Lower leg skin (tissue), 3 donors: Measurements from ENCODE around the gene LRRN3.

Experiments
- CTCF ChIP-seq, 3 donors: fragments of 450-650 bp; IDR thresholded peaks; one replicate each; pipeline ENCODE4 v1.5.1; 2016; ENCODE audit warnings: antibody characterized with exemption in 3 of 3, mild to moderate bottlenecking in 3 of 3, moderate library complexity in 2 of 3
- POLR2A ChIP-seq, 2 donors: fragments of 450-650 bp; IDR thresholded peaks; one replicate each; pipeline ENCODE4 v1.6.1; 2016 to 2017; ENCODE audit warnings: antibody characterized with exemption in 2 of 2, mild to moderate bottlenecking in 1 of 2, moderate library complexity in 1 of 2

- no peak for TF ChIP-seq CTCF (IDR thresholded peaks at IDR 0.05)
- no peak for TF ChIP-seq POLR2A (IDR thresholded peaks at IDR 0.05)
These were observed 83.1 kb downstream of the LRRN3 start for GRCh38 chr7:111173990-111174389.
